HepG2 (cell line): ENCODE data around the gene DDR1. TPM values are rescaled to one million over a fixed set of nuclear protein-coding genes. Genes with fewer than 3 reads are reported as not detected.

Experiments
- CREB1 ChIP-seq, 2 experiments: fragments of 450-650 bp in 1 of 2; IDR thresholded peaks; 2 replicates each; pipeline ENCODE4 v1.6.1; 2016 to 2017; ENCODE audit warnings: control low read depth in 1 of 2, mild to moderate bottlenecking in 1 of 2, missing compliant biosample characterization in 1 of 2, missing genetic modification characterization in 1 of 2
- ISL2 ChIP-seq: sonication (generic); formaldehyde crosslinking; IDR thresholded peaks from 2 replicates; pipeline ENCODE4 v1.5.0; 2020; ENCODE audit warnings: missing genetic modification reagents
- SALL2 ChIP-seq: sonication (generic); formaldehyde crosslinking; IDR thresholded peaks from 2 replicates; pipeline ENCODE4 v1.8.1; 2023; ENCODE audit warnings: mild to moderate bottlenecking, missing genetic modification reagents, inconsistent platforms
- SATB2 ChIP-seq: sonication (generic); formaldehyde crosslinking; IDR thresholded peaks from 2 replicates; pipeline ENCODE4 v1.5.0; 2020; ENCODE audit warnings: missing genetic modification reagents
- SP2 ChIP-seq: sonication (generic); formaldehyde crosslinking; IDR thresholded peaks from 2 replicates; pipeline ENCODE4 v1.5.1; 2020; ENCODE audit warnings: mild to moderate bottlenecking, missing genetic modification reagents
- TARDBP ChIP-seq: sonication (generic); formaldehyde crosslinking; IDR thresholded peaks from 2 replicates; pipeline ENCODE4 v1.8.0; 2022; ENCODE audit warnings: mild to moderate bottlenecking, missing genetic modification reagents
- TGIF2 ChIP-seq: IDR thresholded peaks from 2 replicates; pipeline ENCODE4 v1.6.1; 2016; ENCODE audit warnings: control low read depth, missing compliant biosample characterization
- XRCC5 ChIP-seq: fragments of 200-400 bp; formaldehyde crosslinking; optimal IDR thresholded peaks from 2 replicates; pipeline ENCODE3; 2017; ENCODE audit warnings: mild to moderate bottlenecking, low read length
- ZBTB21 ChIP-seq: sonication (generic); formaldehyde crosslinking; IDR thresholded peaks from 2 replicates; pipeline ENCODE4 v1.4.0; 2020; ENCODE audit warnings: missing genetic modification reagents
- ZMAT3 ChIP-seq: sonication (generic); formaldehyde crosslinking; conservative IDR thresholded peaks from 2 replicates; pipeline ENCODE4 v1.7.0; 2021; ENCODE audit warnings: missing genetic modification reagents
- ZNF234 ChIP-seq: sonication (generic); formaldehyde crosslinking; conservative IDR thresholded peaks from 2 replicates; pipeline ENCODE4 v1.5.1; 2020; ENCODE audit warnings: mild to moderate bottlenecking, missing genetic modification reagents
- ZNF430 ChIP-seq: sonication (generic); formaldehyde crosslinking; IDR thresholded peaks from 2 replicates; pipeline ENCODE4 v1.9.0; 2021; ENCODE audit warnings: mild to moderate bottlenecking, missing genetic modification reagents
- ZNF510 ChIP-seq: sonication (generic); formaldehyde crosslinking; IDR thresholded peaks from 2 replicates; pipeline ENCODE4 v1.4.0; 2020; ENCODE audit warnings: low read depth, mild to moderate bottlenecking, missing genetic modification reagents
- ZNF543 ChIP-seq: sonication (generic); formaldehyde crosslinking; IDR thresholded peaks from 2 replicates; pipeline ENCODE4 v1.4.0; 2020; ENCODE audit warnings: mild to moderate bottlenecking, missing genetic modification reagents
- ZNF546 ChIP-seq: sonication (generic); formaldehyde crosslinking; conservative IDR thresholded peaks from 2 replicates; pipeline ENCODE4 v1.8.1; 2023; ENCODE audit warnings: mild to moderate bottlenecking, missing genetic modification reagents
- ZNF709 ChIP-seq: sonication (generic); formaldehyde crosslinking; IDR thresholded peaks from 2 replicates; pipeline ENCODE4 v1.5.0; 2020; ENCODE audit warnings: mild to moderate bottlenecking, missing genetic modification reagents
- polyA plus RNA-seq, 8 experiments: library from polyadenylated mRNA; depleted of rRNA in 3 of 8; stranded (reverse) in 7 of 8; unstranded in 1 of 8; fragments of >200 nt; fragmentation: Illumina TruSeq in 4 of 8; extraction: Trizol in 4 of 8; gene quantifications; 2 replicates each; pipeline versions ENCODE4 v1.2.1 to v1.2.3, GENCODE V29; 2011 to 2016; ENCODE audit warnings: low read depth in 4 of 8, missing spikeins in 1 of 8, mixed read lengths in 1 of 8; ENCODE audit not compliant: insufficient read depth in 1 of 8
- total RNA-seq, 5 experiments: library from RNA; depleted of rRNA; stranded (reverse); fragments of >200 nt; fragmentation: Illumina TruSeq; extraction: Trizol; gene quantifications; 2 replicates each; pipeline ENCODE4 v1.2.3, GENCODE V29; 2016; ENCODE audit warnings: low read depth in 1 of 5
- TF ChIP-seq, protein P1 (sequence below): sonication (generic); formaldehyde crosslinking; IDR thresholded peaks from 2 replicates; pipeline ENCODE4 v1.4.0; 2020; ENCODE audit warnings: mild to moderate bottlenecking, missing genetic modification reagents
- TF ChIP-seq, protein P2 (sequence below): sonication (generic); formaldehyde crosslinking; conservative IDR thresholded peaks from 2 replicates; pipeline ENCODE4 v1.4.0; 2020; ENCODE audit warnings: missing genetic modification reagents
- TF ChIP-seq, protein P3 (sequence below): sonication (generic); formaldehyde crosslinking; IDR thresholded peaks from 2 replicates; pipeline ENCODE4 v1.4.0; 2020; ENCODE audit warnings: missing genetic modification reagents
- TF ChIP-seq, protein P4 (sequence below): IDR thresholded peaks from 2 replicates; pipeline ENCODE4 v1.6.1; 2016; ENCODE audit warnings: low read depth, borderline replicate concordance
- TF ChIP-seq, protein P5 (sequence below): sonication (generic); formaldehyde crosslinking; IDR thresholded peaks from 2 replicates; pipeline ENCODE4 v1.4.0; 2020; ENCODE audit warnings: missing genetic modification reagents, mild to moderate bottlenecking, borderline replicate concordance

DDR1 gene
- total and polyA plus RNA-seq, 2 of the 13 experiments (the other 11 are each of a cell fraction or from before 2014, with no cell fraction given): 16.7 to 20.2 TPM

DNA sequence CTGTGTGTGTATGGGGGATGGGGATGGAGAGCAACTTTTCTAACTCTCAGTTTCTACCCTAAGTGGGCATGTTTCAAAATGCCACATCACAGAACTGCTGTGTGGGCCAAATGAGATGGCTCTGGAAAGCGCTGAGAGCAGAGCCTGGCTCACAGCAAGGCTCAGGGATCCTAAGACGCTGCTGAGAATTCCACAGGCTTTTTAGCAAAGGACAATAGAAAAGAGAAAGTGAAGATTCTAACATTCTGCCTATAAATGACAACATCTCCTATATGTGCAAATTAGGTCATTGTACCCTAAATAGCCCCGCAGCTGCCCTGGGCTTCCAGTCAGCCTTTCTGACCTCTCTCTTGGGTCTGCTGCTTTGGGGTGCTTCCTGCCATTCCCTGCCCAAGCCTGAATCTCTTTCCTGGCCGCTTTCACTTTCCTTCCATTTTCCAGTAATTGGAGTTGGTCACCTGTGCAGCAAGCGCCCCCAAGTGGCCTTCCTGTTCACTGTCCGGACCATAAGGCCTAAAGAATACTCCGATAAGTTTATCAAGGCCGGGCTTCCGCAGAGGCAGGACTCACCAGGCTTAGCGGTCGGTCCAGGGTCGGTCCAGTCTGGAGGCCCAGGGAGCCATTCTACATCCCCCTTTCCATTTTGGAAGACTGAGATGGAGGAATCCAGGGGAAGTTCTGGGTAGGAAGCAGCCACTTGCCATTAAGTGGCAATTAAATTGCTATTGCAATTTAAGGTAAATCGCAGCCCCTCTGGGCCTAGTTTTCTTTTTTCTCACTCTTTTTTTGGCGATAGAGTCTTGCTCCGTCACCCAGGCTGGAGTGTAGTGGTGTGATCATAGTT is 6.7 kb upstream of the DDR1 start (continued):
- TF ChIP-seq, protein P1, sequence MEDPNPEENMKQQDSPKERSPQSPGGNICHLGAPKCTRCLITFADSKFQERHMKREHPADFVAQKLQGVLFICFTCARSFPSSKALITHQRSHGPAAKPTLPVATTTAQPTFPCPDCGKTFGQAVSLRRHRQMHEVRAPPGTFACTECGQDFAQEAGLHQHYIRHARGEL (CRISPR knock-in tag): no peak
- TF ChIP-seq ZNF234 (CRISPR knock-in tag) (no peak), ZNF709 (CRISPR knock-in tag) (no peak), SP2 (no peak), TARDBP (CRISPR knock-in tag) (peak; percentile 73), CREB1 (IDR thresholded peaks at IDR 0.05) (no peak), CREB1 (CRISPR knock-in tag; IDR thresholded peaks at IDR 0.05) (no peak), ZNF546 (CRISPR knock-in tag) (no peak), TGIF2 (CRISPR knock-in tag) (peak; percentile 87), ZNF543 (CRISPR knock-in tag) (no peak), ISL2 (CRISPR knock-in tag) (0 out of 2 replicates have a peak, but pooled peaks have one; percentile 47), SATB2 (no peak), ZNF510 (CRISPR knock-in tag) (no peak), SALL2 (CRISPR knock-in tag) (peak; percentile 58; the same call in 1 of the 2 replicates), XRCC5 (peak; percentile 93), ZNF430 (CRISPR knock-in tag) (no peak), ZBTB21 (CRISPR knock-in tag) (no peak), ZMAT3 (CRISPR knock-in tag) (no peak)
- TF ChIP-seq, protein P2, sequence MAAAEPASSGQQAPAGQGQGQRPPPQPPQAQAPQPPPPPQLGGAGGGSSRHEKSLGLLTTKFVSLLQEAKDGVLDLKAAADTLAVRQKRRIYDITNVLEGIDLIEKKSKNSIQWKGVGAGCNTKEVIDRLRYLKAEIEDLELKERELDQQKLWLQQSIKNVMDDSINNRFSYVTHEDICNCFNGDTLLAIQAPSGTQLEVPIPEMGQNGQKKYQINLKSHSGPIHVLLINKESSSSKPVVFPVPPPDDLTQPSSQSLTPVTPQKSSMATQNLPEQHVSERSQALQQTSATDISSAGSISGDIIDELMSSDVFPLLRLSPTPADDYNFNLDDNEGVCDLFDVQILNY (CRISPR knock-in tag): no peak
- TF ChIP-seq, protein P3, sequence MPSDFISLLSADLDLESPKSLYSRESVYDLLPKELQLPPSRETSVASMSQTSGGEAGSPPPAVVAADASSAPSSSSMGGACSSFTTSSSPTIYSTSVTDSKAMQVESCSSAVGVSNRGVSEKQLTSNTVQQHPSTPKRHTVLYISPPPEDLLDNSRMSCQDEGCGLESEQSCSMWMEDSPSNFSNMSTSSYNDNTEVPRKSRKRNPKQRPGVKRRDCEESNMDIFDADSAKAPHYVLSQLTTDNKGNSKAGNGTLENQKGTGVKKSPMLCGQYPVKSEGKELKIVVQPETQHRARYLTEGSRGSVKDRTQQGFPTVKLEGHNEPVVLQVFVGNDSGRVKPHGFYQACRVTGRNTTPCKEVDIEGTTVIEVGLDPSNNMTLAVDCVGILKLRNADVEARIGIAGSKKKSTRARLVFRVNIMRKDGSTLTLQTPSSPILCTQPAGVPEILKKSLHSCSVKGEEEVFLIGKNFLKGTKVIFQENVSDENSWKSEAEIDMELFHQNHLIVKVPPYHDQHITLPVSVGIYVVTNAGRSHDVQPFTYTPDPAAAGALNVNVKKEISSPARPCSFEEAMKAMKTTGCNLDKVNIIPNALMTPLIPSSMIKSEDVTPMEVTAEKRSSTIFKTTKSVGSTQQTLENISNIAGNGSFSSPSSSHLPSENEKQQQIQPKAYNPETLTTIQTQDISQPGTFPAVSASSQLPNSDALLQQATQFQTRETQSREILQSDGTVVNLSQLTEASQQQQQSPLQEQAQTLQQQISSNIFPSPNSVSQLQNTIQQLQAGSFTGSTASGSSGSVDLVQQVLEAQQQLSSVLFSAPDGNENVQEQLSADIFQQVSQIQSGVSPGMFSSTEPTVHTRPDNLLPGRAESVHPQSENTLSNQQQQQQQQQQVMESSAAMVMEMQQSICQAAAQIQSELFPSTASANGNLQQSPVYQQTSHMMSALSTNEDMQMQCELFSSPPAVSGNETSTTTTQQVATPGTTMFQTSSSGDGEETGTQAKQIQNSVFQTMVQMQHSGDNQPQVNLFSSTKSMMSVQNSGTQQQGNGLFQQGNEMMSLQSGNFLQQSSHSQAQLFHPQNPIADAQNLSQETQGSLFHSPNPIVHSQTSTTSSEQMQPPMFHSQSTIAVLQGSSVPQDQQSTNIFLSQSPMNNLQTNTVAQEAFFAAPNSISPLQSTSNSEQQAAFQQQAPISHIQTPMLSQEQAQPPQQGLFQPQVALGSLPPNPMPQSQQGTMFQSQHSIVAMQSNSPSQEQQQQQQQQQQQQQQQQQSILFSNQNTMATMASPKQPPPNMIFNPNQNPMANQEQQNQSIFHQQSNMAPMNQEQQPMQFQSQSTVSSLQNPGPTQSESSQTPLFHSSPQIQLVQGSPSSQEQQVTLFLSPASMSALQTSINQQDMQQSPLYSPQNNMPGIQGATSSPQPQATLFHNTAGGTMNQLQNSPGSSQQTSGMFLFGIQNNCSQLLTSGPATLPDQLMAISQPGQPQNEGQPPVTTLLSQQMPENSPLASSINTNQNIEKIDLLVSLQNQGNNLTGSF (CRISPR knock-in tag): no peak
- TF ChIP-seq, protein P4, sequence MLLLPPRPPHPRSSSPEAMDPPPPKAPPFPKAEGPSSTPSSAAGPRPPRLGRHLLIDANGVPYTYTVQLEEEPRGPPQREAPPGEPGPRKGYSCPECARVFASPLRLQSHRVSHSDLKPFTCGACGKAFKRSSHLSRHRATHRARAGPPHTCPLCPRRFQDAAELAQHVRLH (CRISPR knock-in tag): peak; percentile 76; the same call in 1 of the 2 replicates
- TF ChIP-seq, protein P5, sequence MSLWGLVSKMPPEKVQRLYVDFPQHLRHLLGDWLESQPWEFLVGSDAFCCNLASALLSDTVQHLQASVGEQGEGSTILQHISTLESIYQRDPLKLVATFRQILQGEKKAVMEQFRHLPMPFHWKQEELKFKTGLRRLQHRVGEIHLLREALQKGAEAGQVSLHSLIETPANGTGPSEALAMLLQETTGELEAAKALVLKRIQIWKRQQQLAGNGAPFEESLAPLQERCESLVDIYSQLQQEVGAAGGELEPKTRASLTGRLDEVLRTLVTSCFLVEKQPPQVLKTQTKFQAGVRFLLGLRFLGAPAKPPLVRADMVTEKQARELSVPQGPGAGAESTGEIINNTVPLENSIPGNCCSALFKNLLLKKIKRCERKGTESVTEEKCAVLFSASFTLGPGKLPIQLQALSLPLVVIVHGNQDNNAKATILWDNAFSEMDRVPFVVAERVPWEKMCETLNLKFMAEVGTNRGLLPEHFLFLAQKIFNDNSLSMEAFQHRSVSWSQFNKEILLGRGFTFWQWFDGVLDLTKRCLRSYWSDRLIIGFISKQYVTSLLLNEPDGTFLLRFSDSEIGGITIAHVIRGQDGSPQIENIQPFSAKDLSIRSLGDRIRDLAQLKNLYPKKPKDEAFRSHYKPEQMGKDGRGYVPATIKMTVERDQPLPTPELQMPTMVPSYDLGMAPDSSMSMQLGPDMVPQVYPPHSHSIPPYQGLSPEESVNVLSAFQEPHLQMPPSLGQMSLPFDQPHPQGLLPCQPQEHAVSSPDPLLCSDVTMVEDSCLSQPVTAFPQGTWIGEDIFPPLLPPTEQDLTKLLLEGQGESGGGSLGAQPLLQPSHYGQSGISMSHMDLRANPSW (CRISPR knock-in tag): no peak
